Peyer's patch (tissue), 4 donors: ENCODE results near the gene POLD1.

ENCODE experiments used
- CTCF ChIP-seq, 6 experiments: fragments of 450-650 bp in 4 of 6; fragments of 200-600 bp in 2 of 6; sonication (generic) in 1 of 6; IDR thresholded peaks; one replicate each; pipeline ENCODE4 v1.5.1; 2017 to 2019; ENCODE audit warnings: antibody characterized with exemption in 6 of 6, mild to moderate bottlenecking in 3 of 6, moderate library complexity in 1 of 6
- POLR2A ChIP-seq, 2 donors: fragments of 450-650 bp; IDR thresholded peaks; one replicate each; pipeline ENCODE4 v1.5.1; 2017; ENCODE audit warnings: antibody characterized with exemption in 2 of 2, mild to moderate bottlenecking in 2 of 2, moderate library complexity in 2 of 2

- TF ChIP-seq CTCF (IDR thresholded peaks at IDR 0.05) (no peak), POLR2A (IDR thresholded peaks at IDR 0.05) (no peak)
Measured at GRCh38 chr19:50430888-50431342, 46.8 kb downstream of the POLD1 start.
